HCT116 (cell line): ENCODE measurements around the gene RNF111.

ENCODE experiments used
- CEBPB ChIP-seq: IDR thresholded peaks from 2 replicates; pipeline ENCODE4 v1.6.1; 2012; ENCODE audit warnings: low read depth
- EZH2 ChIP-seq: fragments of 200-600 bp; sonication (generic); IDR thresholded peaks from 2 replicates; pipeline ENCODE4 v1.6.1; 2017; ENCODE audit warnings: antibody characterized with exemption, mixed run types
- EZH2phosphoT487 ChIP-seq: fragments of 200-600 bp; IDR thresholded peaks from 2 replicates; pipeline ENCODE4 v1.6.1; 2018; ENCODE audit warnings: antibody characterized with exemption, borderline replicate concordance
- JUND ChIP-seq: IDR thresholded peaks from 2 replicates; pipeline ENCODE4 v1.6.1; 2012
- POLR2A ChIP-seq: IDR thresholded peaks from 2 replicates; pipeline ENCODE4 v1.7.0; 2011; ENCODE audit warnings: borderline replicate concordance; ENCODE audit not compliant: insufficient read depth, insufficient read length; ENCODE audit errors: extremely low read depth
- SP1 ChIP-seq: IDR thresholded peaks from 2 replicates; pipeline ENCODE4 v1.6.1; 2012; ENCODE audit warnings: low read depth
- SRF ChIP-seq: IDR thresholded peaks from 2 replicates; pipeline ENCODE4 v1.6.1; 2012; ENCODE audit warnings: low read depth
- TCF7L2 ChIP-seq: IDR thresholded peaks from 2 replicates; pipeline ENCODE4 v1.7.0; 2011; ENCODE audit warnings: borderline replicate concordance, inconsistent platforms; ENCODE audit not compliant: insufficient read depth, insufficient read length; ENCODE audit errors: extremely low read depth
- YY1 ChIP-seq: IDR thresholded peaks from 2 replicates; pipeline ENCODE4 v1.6.1; 2011; ENCODE audit warnings: low read length, low read depth, moderate library complexity, mild to moderate bottlenecking; ENCODE audit not compliant: insufficient replicate concordance; ENCODE audit errors: extremely low read depth
- ZFX ChIP-seq: fragments of 450-650 bp; IDR thresholded peaks from 2 replicates; pipeline ENCODE4 v1.6.1; 2017
- TF ChIP-seq, protein P1 (sequence below), 3 experiments: fragments of 200-600 bp in 1 of 3; sonication (generic) in 1 of 3; IDR thresholded peaks in 2 of 3; conservative IDR thresholded peaks in 1 of 3; 2 replicates each; pipeline ENCODE4 v1.5.1; 2012 to 2017; ENCODE audit warnings: low read depth in 2 of 3, low read length in 2 of 3, antibody characterized with exemption in 1 of 3, borderline replicate concordance in 1 of 3, control low read depth in 1 of 3, mild to moderate bottlenecking in 1 of 3, mixed read lengths in 1 of 3, mixed run types in 1 of 3, moderate library complexity in 1 of 3; ENCODE audit not compliant: insufficient read depth in 1 of 3
- TF ChIP-seq, protein P2 (sequence below): IDR thresholded peaks from 2 replicates; pipeline ENCODE4 v1.6.1; 2012
- TF ChIP-seq, protein P3 (sequence below): IDR thresholded peaks from 2 replicates; pipeline ENCODE4 v1.6.1; 2012; ENCODE audit warnings: low read depth

DNA sequence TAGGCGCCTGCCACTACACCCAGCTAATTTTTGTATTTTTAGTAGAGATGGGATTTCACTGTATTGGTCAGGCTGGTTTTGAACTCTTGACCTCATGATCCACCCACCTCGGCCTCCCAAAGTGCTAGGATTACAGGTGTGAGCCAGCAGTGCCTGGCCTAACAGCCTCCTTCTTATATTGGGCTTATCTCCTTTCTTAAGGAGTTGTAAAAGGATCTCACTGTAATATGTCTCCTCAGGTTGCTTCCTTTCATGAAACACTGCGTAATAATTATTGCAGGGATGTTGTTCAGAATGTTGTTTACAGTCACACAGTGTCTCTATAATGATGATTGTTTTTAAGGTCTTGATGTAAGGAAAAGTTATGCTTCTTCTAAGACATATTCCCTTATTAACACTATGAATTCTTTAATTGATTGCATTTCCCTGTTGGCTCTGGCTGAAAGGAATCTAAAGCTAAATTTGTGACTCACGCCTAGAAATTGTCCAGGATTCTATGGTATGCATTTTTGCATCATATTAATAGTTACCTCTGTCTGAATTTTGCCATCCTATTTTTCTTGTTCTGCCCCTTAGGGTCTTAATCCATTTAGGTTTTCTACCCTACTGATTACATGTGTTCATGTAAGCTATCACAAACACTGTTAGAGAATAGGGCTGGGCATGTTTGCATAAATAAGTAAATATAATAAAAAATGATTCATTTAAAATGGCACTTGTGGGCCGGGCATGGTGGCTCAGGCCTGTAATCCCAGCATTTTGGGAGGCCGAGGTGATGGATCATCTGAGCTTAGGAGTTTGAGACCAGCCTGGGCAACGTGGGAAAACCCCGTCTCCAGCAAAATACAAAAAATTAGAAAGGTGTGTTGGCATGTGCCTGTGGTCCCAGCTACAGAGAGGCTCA, 24.5 kb upstream of the RNF111 start:
- TF ChIP-seq EZH2: no peak
- TF ChIP-seq, protein P1, sequence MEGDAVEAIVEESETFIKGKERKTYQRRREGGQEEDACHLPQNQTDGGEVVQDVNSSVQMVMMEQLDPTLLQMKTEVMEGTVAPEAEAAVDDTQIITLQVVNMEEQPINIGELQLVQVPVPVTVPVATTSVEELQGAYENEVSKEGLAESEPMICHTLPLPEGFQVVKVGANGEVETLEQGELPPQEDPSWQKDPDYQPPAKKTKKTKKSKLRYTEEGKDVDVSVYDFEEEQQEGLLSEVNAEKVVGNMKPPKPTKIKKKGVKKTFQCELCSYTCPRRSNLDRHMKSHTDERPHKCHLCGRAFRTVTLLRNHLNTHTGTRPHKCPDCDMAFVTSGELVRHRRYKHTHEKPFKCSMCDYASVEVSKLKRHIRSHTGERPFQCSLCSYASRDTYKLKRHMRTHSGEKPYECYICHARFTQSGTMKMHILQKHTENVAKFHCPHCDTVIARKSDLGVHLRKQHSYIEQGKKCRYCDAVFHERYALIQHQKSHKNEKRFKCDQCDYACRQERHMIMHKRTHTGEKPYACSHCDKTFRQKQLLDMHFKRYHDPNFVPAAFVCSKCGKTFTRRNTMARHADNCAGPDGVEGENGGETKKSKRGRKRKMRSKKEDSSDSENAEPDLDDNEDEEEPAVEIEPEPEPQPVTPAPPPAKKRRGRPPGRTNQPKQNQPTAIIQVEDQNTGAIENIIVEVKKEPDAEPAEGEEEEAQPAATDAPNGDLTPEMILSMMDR (IDR thresholded peaks at IDR 0.05 in 2 of 3, conservative IDR thresholded peaks at IDR 0.05 in 1 of 3; ENCODE audit: borderline replicate concordance in 1 of 3, insufficient read depth in 1 of 3, low read depth in 2 of 3, low read length in 2 of 3): no peak
- no peak for TF ChIP-seq TCF7L2
- TF ChIP-seq SP1: no peak
- TF ChIP-seq, protein P2, sequence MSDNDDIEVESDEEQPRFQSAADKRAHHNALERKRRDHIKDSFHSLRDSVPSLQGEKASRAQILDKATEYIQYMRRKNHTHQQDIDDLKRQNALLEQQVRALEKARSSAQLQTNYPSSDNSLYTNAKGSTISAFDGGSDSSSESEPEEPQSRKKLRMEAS: no peak
- TF ChIP-seq ZFX: no peak
- TF ChIP-seq, protein P3, sequence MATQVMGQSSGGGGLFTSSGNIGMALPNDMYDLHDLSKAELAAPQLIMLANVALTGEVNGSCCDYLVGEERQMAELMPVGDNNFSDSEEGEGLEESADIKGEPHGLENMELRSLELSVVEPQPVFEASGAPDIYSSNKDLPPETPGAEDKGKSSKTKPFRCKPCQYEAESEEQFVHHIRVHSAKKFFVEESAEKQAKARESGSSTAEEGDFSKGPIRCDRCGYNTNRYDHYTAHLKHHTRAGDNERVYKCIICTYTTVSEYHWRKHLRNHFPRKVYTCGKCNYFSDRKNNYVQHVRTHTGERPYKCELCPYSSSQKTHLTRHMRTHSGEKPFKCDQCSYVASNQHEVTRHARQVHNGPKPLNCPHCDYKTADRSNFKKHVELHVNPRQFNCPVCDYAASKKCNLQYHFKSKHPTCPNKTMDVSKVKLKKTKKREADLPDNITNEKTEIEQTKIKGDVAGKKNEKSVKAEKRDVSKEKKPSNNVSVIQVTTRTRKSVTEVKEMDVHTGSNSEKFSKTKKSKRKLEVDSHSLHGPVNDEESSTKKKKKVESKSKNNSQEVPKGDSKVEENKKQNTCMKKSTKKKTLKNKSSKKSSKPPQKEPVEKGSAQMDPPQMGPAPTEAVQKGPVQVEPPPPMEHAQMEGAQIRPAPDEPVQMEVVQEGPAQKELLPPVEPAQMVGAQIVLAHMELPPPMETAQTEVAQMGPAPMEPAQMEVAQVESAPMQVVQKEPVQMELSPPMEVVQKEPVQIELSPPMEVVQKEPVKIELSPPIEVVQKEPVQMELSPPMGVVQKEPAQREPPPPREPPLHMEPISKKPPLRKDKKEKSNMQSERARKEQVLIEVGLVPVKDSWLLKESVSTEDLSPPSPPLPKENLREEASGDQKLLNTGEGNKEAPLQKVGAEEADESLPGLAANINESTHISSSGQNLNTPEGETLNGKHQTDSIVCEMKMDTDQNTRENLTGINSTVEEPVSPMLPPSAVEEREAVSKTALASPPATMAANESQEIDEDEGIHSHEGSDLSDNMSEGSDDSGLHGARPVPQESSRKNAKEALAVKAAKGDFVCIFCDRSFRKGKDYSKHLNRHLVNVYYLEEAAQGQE: no peak
- no peak for TF ChIP-seq YY1
- no peak for TF ChIP-seq SRF
- no peak for TF ChIP-seq EZH2phosphoT487
- no peak for TF ChIP-seq POLR2A
- TF ChIP-seq JUND: no peak
- no peak for TF ChIP-seq CEBPB
